ENCODE measurements around the gene TBX18. TPM values are rescaled to one million over a fixed set of nuclear protein-coding genes. Genes with fewer than 3 reads are reported as not detected.

Gene TBX18
- total and polyA plus RNA-seq, 4 experiments from 2014 or later: not detected

- Histone ChIP-seq H3K9me3 (ENCODE audit: control insufficient read depth in 1 of 2, low read length in 2 of 2) (no peaks in the 10 kb centered on the region), H3K4me1 (ENCODE audit: insufficient read depth, low read length) (no peaks in the 10 kb centered on the region), H3K4me3 (ENCODE audit: low read length in 2 of 2) (no peak overlapping the region), H3K27ac (ENCODE audit: low read depth, low read length) (no peak overlapping the region), H3K27me3 (ENCODE audit: insufficient read depth, low read length) (no peaks in the 10 kb centered on the region), H3K36me3 (ENCODE audit: insufficient read depth, low read length) (no peaks in the 10 kb centered on the region)
- Mint-ChIP-seq H3K27ac (no peak overlapping the region), H3K36me3 (no peaks in the 10 kb centered on the region), H3K27me3 (no peaks in the 10 kb centered on the region), H3K9me3 (peaks cover 0 to 6% (median 1%) of the 10 kb centered on the region in 8 donors), H3K4me3 (no peak overlapping the region), H3K4me1 (no peaks in the 10 kb centered on the region)
- DNase-seq: no peak
- intact Hi-C loops (cut with micrococcal nuclease): loop anchor here (1.0 kb wide), 1 partner anchor 10 kb away; no protein-coding TSS in a partner anchor
- ChIA-PET POLR2A (ENCODE audit: partially characterized antibody) (no interaction called here), CTCF (ENCODE audit: partially characterized antibody) (no interaction called here)
Observed at GRCh38 chr6:84651583-84651982, 112.8 kb downstream of the TBX18 start.

- no peak overlapping the region for H3K4me3 ChIP-seq (ENCODE audit: low read length in 2 of 2)
- H3K27ac ChIP-seq (ENCODE audit: low read depth, low read length): no peak overlapping the region
- ChIA-PET POLR2A (ENCODE audit: partially characterized antibody) (no interaction called here), CTCF (ENCODE audit: partially characterized antibody) (no interaction called here)
- Mint-ChIP-seq H3K27me3 (no peaks in the 10 kb centered on the region), H3K27ac (no peak overlapping the region), H3K36me3 (no peaks in the 10 kb centered on the region), H3K4me1 (no peaks in the 10 kb centered on the region), H3K4me3 (no peak overlapping the region), H3K9me3 (peaks cover 0 to 6% (median 1%) of the 10 kb centered on the region in 8 donors)
- intact Hi-C loops (cut with micrococcal nuclease): no loop called here
- no peaks in the 10 kb centered on the region for H3K9me3 ChIP-seq (ENCODE audit: control insufficient read depth in 1 of 2, low read length in 2 of 2)
- no peak for DNase-seq
- H3K4me1 ChIP-seq (ENCODE audit: insufficient read depth, low read length): no peaks in the 10 kb centered on the region
- no peaks in the 10 kb centered on the region for H3K36me3 ChIP-seq (ENCODE audit: insufficient read depth, low read length)
- H3K27me3 ChIP-seq (ENCODE audit: insufficient read depth, low read length): no peaks in the 10 kb centered on the region
Observed at GRCh38 chr6:84648444-84648843, 116.0 kb downstream of the TBX18 start.

- no peak for DNase-seq
- peaks cover 0 to 4% (median 0%) of the 10 kb centered on the region in 8 donors for H3K9me3 Mint-ChIP-seq
- no peaks in the 10 kb centered on the region for H3K36me3 Mint-ChIP-seq
- no peaks in the 10 kb centered on the region for H3K27me3 ChIP-seq (ENCODE audit: insufficient read depth, low read length)
- no peaks in the 10 kb centered on the region for H3K4me1 ChIP-seq (ENCODE audit: insufficient read depth, low read length)
- CTCF ChIA-PET (ENCODE audit: partially characterized antibody): no interaction called here
- POLR2A ChIA-PET (ENCODE audit: partially characterized antibody): no interaction called here
- H3K9me3 ChIP-seq (ENCODE audit: control insufficient read depth in 1 of 2, low read length in 2 of 2): no peaks in the 10 kb centered on the region
- H3K36me3 ChIP-seq (ENCODE audit: insufficient read depth, low read length): no peaks in the 10 kb centered on the region
- H3K4me1 Mint-ChIP-seq: no peaks in the 10 kb centered on the region
- H3K4me3 ChIP-seq (ENCODE audit: low read length in 2 of 2): no peak overlapping the region
- no peak overlapping the region for H3K27ac Mint-ChIP-seq
- intact Hi-C loops (cut with micrococcal nuclease): no loop called here
- no peak overlapping the region for H3K4me3 Mint-ChIP-seq
- H3K27ac ChIP-seq (ENCODE audit: low read depth, low read length): no peak overlapping the region
- no peaks in the 10 kb centered on the region for H3K27me3 Mint-ChIP-seq
Observed at GRCh38 chr6:84645563-84646266, 118.7 kb downstream of the TBX18 start.

GRCh38 chr6:84645000-84645399, 119.4 kb downstream of the TBX18 start:
- peaks cover 0 to 4% (median 0%) of the 10 kb centered on the region in 8 donors for H3K9me3 Mint-ChIP-seq
- no peak overlapping the region for H3K27ac Mint-ChIP-seq
- intact Hi-C loops (cut with micrococcal nuclease): no loop called here
- Histone ChIP-seq H3K4me1 (ENCODE audit: insufficient read depth, low read length) (no peaks in the 10 kb centered on the region), H3K4me3 (ENCODE audit: low read length in 2 of 2) (no peak overlapping the region), H3K36me3 (ENCODE audit: insufficient read depth, low read length) (no peaks in the 10 kb centered on the region), H3K9me3 (ENCODE audit: control insufficient read depth in 1 of 2, low read length in 2 of 2) (no peaks in the 10 kb centered on the region), H3K27ac (ENCODE audit: low read depth, low read length) (no peak overlapping the region), H3K27me3 (ENCODE audit: insufficient read depth, low read length) (no peaks in the 10 kb centered on the region)
- ChIA-PET CTCF (ENCODE audit: partially characterized antibody) (no interaction called here), POLR2A (ENCODE audit: partially characterized antibody) (no interaction called here)
- H3K36me3 Mint-ChIP-seq: no peaks in the 10 kb centered on the region
- H3K4me1 Mint-ChIP-seq: no peaks in the 10 kb centered on the region
- DNase-seq: no peak
- H3K27me3 Mint-ChIP-seq: no peaks in the 10 kb centered on the region
- H3K4me3 Mint-ChIP-seq: no peak overlapping the region

- ChIA-PET CTCF (ENCODE audit: partially characterized antibody) (no interaction called here), POLR2A (ENCODE audit: partially characterized antibody) (no interaction called here)
- H3K4me3 ChIP-seq (ENCODE audit: low read length in 2 of 2): no peak overlapping the region
- H3K9me3 ChIP-seq (ENCODE audit: control insufficient read depth in 1 of 2, low read length in 2 of 2): no peaks in the 10 kb centered on the region
- Mint-ChIP-seq H3K9me3 (peaks cover 0 to 5% (median under 1%) of the 10 kb centered on the region in 8 donors), H3K36me3 (no peaks in the 10 kb centered on the region), H3K4me1 (no peaks in the 10 kb centered on the region), H3K27me3 (no peaks in the 10 kb centered on the region), H3K27ac (no peak overlapping the region), H3K4me3 (no peak overlapping the region)
- H3K27me3 ChIP-seq (ENCODE audit: insufficient read depth, low read length): no peaks in the 10 kb centered on the region
- intact Hi-C loops (cut with micrococcal nuclease): no loop called here
- H3K4me1 ChIP-seq (ENCODE audit: insufficient read depth, low read length): no peaks in the 10 kb centered on the region
- no peak overlapping the region for H3K27ac ChIP-seq (ENCODE audit: low read depth, low read length)
- DNase-seq: no peak
- no peaks in the 10 kb centered on the region for H3K36me3 ChIP-seq (ENCODE audit: insufficient read depth, low read length)
Observed at GRCh38 chr6:84643778-84644177, 120.6 kb downstream of the TBX18 start.

GRCh38 chr6:84641076-84641475, 123.3 kb downstream of the TBX18 start:
- no peaks in the 10 kb centered on the region for H3K36me3 Mint-ChIP-seq
- Histone ChIP-seq H3K4me1 (ENCODE audit: insufficient read depth, low read length) (no peaks in the 10 kb centered on the region), H3K27me3 (ENCODE audit: insufficient read depth, low read length) (no peaks in the 10 kb centered on the region), H3K4me3 (ENCODE audit: low read length in 2 of 2) (no peak overlapping the region), H3K9me3 (ENCODE audit: control insufficient read depth in 1 of 2, low read length in 2 of 2) (peaks cover 0 to 3% of the 10 kb centered on the region in 2 donors), H3K36me3 (ENCODE audit: insufficient read depth, low read length) (no peaks in the 10 kb centered on the region), H3K27ac (ENCODE audit: low read depth, low read length) (no peak overlapping the region)
- H3K4me3 Mint-ChIP-seq: no peak overlapping the region
- ChIA-PET POLR2A (ENCODE audit: partially characterized antibody) (no interaction called here), CTCF (ENCODE audit: partially characterized antibody) (interaction anchor here (0.7 kb wide), 1 partner anchor 44 kb away, joined by 3 read pairs; no protein-coding TSS in a partner anchor)
- intact Hi-C loops (cut with micrococcal nuclease): no loop called here
- no peaks in the 10 kb centered on the region for H3K27me3 Mint-ChIP-seq
- no peak for DNase-seq
- no peaks in the 10 kb centered on the region for H3K4me1 Mint-ChIP-seq
- H3K27ac Mint-ChIP-seq: no peak overlapping the region
- H3K9me3 Mint-ChIP-seq: peaks cover 0 to 11% (median 3%) of the 10 kb centered on the region in 8 donors

- Histone ChIP-seq H3K9me3 (ENCODE audit: control insufficient read depth in 1 of 2, low read length in 2 of 2) (peaks cover 0 to 3% of the 10 kb centered on the region in 2 donors), H3K4me1 (ENCODE audit: insufficient read depth, low read length) (no peaks in the 10 kb centered on the region), H3K4me3 (ENCODE audit: low read length in 2 of 2) (no peak overlapping the region), H3K36me3 (ENCODE audit: insufficient read depth, low read length) (no peaks in the 10 kb centered on the region), H3K27ac (ENCODE audit: low read depth, low read length) (no peak overlapping the region), H3K27me3 (ENCODE audit: insufficient read depth, low read length) (no peaks in the 10 kb centered on the region)
- Mint-ChIP-seq H3K27me3 (no peaks in the 10 kb centered on the region), H3K27ac (no peak overlapping the region), H3K9me3 (peaks cover 0 to 11% (median 5%) of the 10 kb centered on the region in 8 donors), H3K4me3 (no peak overlapping the region), H3K4me1 (no peaks in the 10 kb centered on the region), H3K36me3 (no peaks in the 10 kb centered on the region)
- no peak for DNase-seq
- intact Hi-C loops (cut with micrococcal nuclease): no loop called here
- ChIA-PET CTCF (ENCODE audit: partially characterized antibody) (no interaction called here), POLR2A (ENCODE audit: partially characterized antibody) (no interaction called here)
Observed at GRCh38 chr6:84639396-84639795, 125.0 kb downstream of the TBX18 start.

Data from CD4-positive, alpha-beta memory T cell (primary cell).